K562 (cell line): ENCODE data around the gene APELA. TPM values are rescaled to one million over a fixed set of nuclear protein-coding genes. Genes with fewer than 3 reads are reported as not detected.

Experiments used
- ATAC-seq: fragments of 200-7000 bp; cut with Tn5 transposase; 3 replicates; pipeline ENCODE4 v1.9.1; 2020; ENCODE audit warnings: moderate library complexity
- BruUV-seq: library from RNA; stranded (reverse); fragments of 400-500 nt; replicated peaks from 2 replicates; lab custom pipeline; 2021; lab: Mats Ljungman, UMichigan
- CTCF ChIA-PET: fragments of 300-600 bp; formaldehyde crosslinking; extraction: SDS; loops from one replicate; lab custom pipeline; 2021; ENCODE audit warnings: low intra/inter-chr PET ratio; lab: Yijun Ruan, JAX
- POLR2A ChIA-PET: fragments of 300-600, 350-650 bp; sonication (Branson Sonifier 250); formaldehyde crosslinking; extraction: SDS; loops from one replicate; lab custom pipeline; 2021; ENCODE audit warnings: antibody characterized with exemption, inconsistent platforms; lab: Yijun Ruan, JAX
- DNase-seq, 4 experiments: peaks; one replicate each; pipeline versions ENCODE4 v3.0.0 to v3.0.0-alpha.2; 2011 to 2018; ENCODE audit warnings: low spot score in 3 of 4, mixed read lengths in 3 of 4; ENCODE audit errors: extremely low read depth in 1 of 4
- FAIRE-seq: peaks from 2 replicates; lab custom pipeline; 2011; peaks lifted over from hg19 to GRCh38; lab: Jason Lieb, UNC
- H2AFZ ChIP-seq: 2 replicates; pipeline ENCODE4 v1.6.0; 2011; ENCODE audit warnings: low read depth, low read length, control low read depth, inconsistent platforms
- H3K27ac ChIP-seq: fragments of 200-600 bp; 3 replicates; pipeline ENCODE4 v1.8.0; 2011; ENCODE audit warnings: low read depth, mild to moderate bottlenecking, control low read depth, inconsistent platforms, low read length, moderate library complexity, mixed read lengths; ENCODE audit errors: extremely low read depth
- H3K27me3 ChIP-seq, 2 experiments: fragments of 300-600 bp in 1 of 2; 2 replicates in 1 of 2; 3 replicates in 1 of 2; pipeline versions ENCODE4 v1.6.0 to v1.8.0; 2011; ENCODE audit warnings: inconsistent platforms in 2 of 2, low read length in 2 of 2, mild to moderate bottlenecking in 1 of 2, mixed read lengths in 1 of 2, moderate library complexity in 1 of 2; ENCODE audit not compliant: control insufficient read depth in 2 of 2, insufficient read depth in 2 of 2
- H3K36me3 ChIP-seq: fragments of 300-600 bp; 3 replicates; pipeline ENCODE4 v1.8.0; 2011; ENCODE audit warnings: mild to moderate bottlenecking, low read length, inconsistent platforms; ENCODE audit not compliant: control insufficient read depth, insufficient read depth
- H3K4me1 ChIP-seq, 2 experiments: fragments of 200-600 bp in 1 of 2; replicated peaks in 1 of 2; 2 replicates in 1 of 2; 3 replicates in 1 of 2; pipeline versions ENCODE4 v1.5.1 to v1.8.0; 2011; ENCODE audit warnings: inconsistent platforms in 2 of 2, low read length in 2 of 2, mild to moderate bottlenecking in 1 of 2, mixed read lengths in 1 of 2, moderate library complexity in 1 of 2; ENCODE audit not compliant: control insufficient read depth in 2 of 2, insufficient read depth in 2 of 2
- H3K4me2 ChIP-seq: 2 replicates; pipeline ENCODE4 v1.6.1; 2011; ENCODE audit warnings: low read length, control low read depth, inconsistent platforms, mixed read lengths; ENCODE audit not compliant: insufficient read depth
- H3K4me3 ChIP-seq: fragments of 200-600 bp; sonication (generic), shearing (Covaris generic); 2 replicates; pipeline ENCODE4 v1.5.1; 2016; ENCODE audit warnings: control low read depth, inconsistent platforms
- H3K79me2 ChIP-seq: fragments of 200-600 bp; 3 replicates; pipeline ENCODE4 v1.8.0; 2011; ENCODE audit warnings: low read length, inconsistent platforms; ENCODE audit not compliant: control insufficient read depth, insufficient read depth
- H3K9ac ChIP-seq, 2 experiments: 2 replicates each; pipeline versions ENCODE4 v1.6.0 to v1.6.1; 2011; ENCODE audit warnings: low read depth in 2 of 2, low read length in 2 of 2, control low read depth in 1 of 2, inconsistent platforms in 1 of 2, mild to moderate bottlenecking in 1 of 2, mixed read lengths in 1 of 2; ENCODE audit not compliant: insufficient read depth in 1 of 2
- H3K9me1 ChIP-seq: one replicate; pipeline ENCODE4 v1.6.0; 2011; ENCODE audit warnings: inconsistent platforms, mild to moderate bottlenecking, low read length, moderate library complexity; ENCODE audit not compliant: control insufficient read depth, insufficient read depth
- H3K9me3 ChIP-seq: replicated peaks from 2 replicates; pipeline ENCODE4 v1.5.1; 2011; ENCODE audit warnings: low read depth, low read length, inconsistent platforms; ENCODE audit not compliant: control insufficient read depth, insufficient read depth
- H4K20me1 ChIP-seq: replicated peaks from 2 replicates; pipeline ENCODE4 v1.6.1; 2011; ENCODE audit warnings: low read length, inconsistent platforms, mixed read lengths; ENCODE audit not compliant: control insufficient read depth, insufficient read depth
- BDP1 ChIP-seq: IDR thresholded peaks from 3 replicates; pipeline ENCODE4 v1.6.1; 2011; ENCODE audit not compliant: insufficient read length, insufficient read depth
- C11orf30 ChIP-seq: fragments of 450-650 bp; IDR thresholded peaks from 2 replicates; pipeline ENCODE4 v1.6.1; 2016; ENCODE audit warnings: low read depth, mild to moderate bottlenecking
- FOSL1 ChIP-seq: fragments of 200-800 bp; sonication (Bioruptor generic); conservative IDR thresholded peaks from 2 replicates; pipeline ENCODE4 v1.6.1; 2016; ENCODE audit warnings: missing genetic modification characterization, missing compliant biosample characterization
- GATAD2A ChIP-seq: fragments of 450-650 bp; IDR thresholded peaks from 2 replicates; pipeline ENCODE4 v1.6.1; 2017
- MED1 ChIP-seq: sonication (generic); formaldehyde crosslinking; IDR thresholded peaks from 2 replicates; pipeline ENCODE4 v1.8.1; 2023; ENCODE audit warnings: missing genetic modification reagents, borderline replicate concordance
- SRSF7 ChIP-seq: fragments of 200-400 bp; formaldehyde crosslinking; optimal IDR thresholded peaks from 2 replicates; pipeline ENCODE3; 2017; ENCODE audit warnings: mild to moderate bottlenecking, low read depth, low read length
- ZNF589 ChIP-seq: fragments of 200-800 bp; sonication (Bioruptor generic); IDR thresholded peaks from 2 replicates; pipeline ENCODE4 v1.6.1; 2016; ENCODE audit warnings: low read depth, missing genetic modification characterization, missing compliant biosample characterization
- ZNF830 ChIP-seq: fragments of 250-450 bp; sonication (Bioruptor Pico); IDR thresholded peaks from 2 replicates; pipeline ENCODE4 v1.5.0; 2021; ENCODE audit warnings: mild to moderate bottlenecking
- WGBS: fragments of 100-300 bp; shearing (Covaris generic); methylation state at CpG from one replicate; pipeline ENCODE4 v1.1.6; 2016; ENCODE audit warnings: low coverage, mixed read lengths; ENCODE audit not compliant: insufficient coverage; ENCODE audit errors: missing lambda C conversion rate; 5-methylcytosine and 5-hydroxymethylcytosine counted together
- in situ Hi-C: fragments of 300-500 bp; cut with MboI; formaldehyde crosslinking; loops from 4 replicates; pipeline ENCODE4 v1.15.0; 2018; ENCODE audit warnings: inconsistent platforms, mixed read lengths
- intact Hi-C: fragments of 100-400 bp; cut with micrococcal nuclease; formaldehyde crosslinking; loops from 2 replicates; pipeline ENCODE4 v1.14.2; 2022
- polyA plus RNA-seq, 8 experiments: library from polyadenylated mRNA; depleted of rRNA in 4 of 8; stranded (reverse) in 5 of 8; unstranded in 3 of 8; fragments of >200 nt; fragmentation: Nextera tagmentation in 2 of 8; fragmentation: Illumina TruSeq in 1 of 8; extraction: Ambion mirVana in 2 of 8; extraction: Trizol in 1 of 8; gene quantifications; 2 replicates each; pipeline versions ENCODE4 v1.2.1 to v1.2.3, GENCODE V29; 2011 to 2014; ENCODE audit warnings: inconsistent platforms in 1 of 8, missing spikeins in 1 of 8
- total RNA-seq, 7 experiments: library from RNA; depleted of rRNA in 6 of 7; stranded (reverse); fragments of >200 nt in 6 of 7; fragmentation: Illumina TruSeq in 2 of 7; extraction: Trizol in 2 of 7; gene quantifications; 2 replicates each; pipeline versions ENCODE4 v1.2.1 to v1.2.3, GENCODE V29; 2011 to 2021; ENCODE audit warnings: low replicate concordance in 1 of 7

Gene APELA
- total and polyA plus RNA-seq, 9 of the 15 experiments (the other 6 are each of a cell fraction or from before 2014, with no cell fraction given) = not detected

DNA sequence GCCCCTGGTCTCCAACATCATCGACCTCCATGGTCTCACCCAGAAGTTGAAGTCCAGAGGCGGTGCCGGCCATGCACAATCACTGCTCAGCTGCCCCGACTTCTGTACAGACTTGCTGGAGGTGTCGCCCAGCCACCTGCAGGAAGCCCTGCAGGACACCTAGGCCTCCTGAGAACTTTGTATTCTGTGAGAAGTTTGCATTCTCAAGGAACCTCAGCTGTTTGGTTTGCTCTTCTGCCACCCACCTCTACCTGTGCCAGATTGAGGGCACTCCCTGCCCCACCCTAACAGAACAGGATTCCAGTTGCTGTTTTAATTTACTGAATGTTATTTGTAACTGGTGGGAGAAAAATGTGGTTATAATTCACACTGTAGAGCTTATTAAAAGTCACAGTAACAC, 53.7 kb downstream of the APELA start:
- no peaks in the 10 kb centered on the region for H3K9me1 ChIP-seq

DNA sequence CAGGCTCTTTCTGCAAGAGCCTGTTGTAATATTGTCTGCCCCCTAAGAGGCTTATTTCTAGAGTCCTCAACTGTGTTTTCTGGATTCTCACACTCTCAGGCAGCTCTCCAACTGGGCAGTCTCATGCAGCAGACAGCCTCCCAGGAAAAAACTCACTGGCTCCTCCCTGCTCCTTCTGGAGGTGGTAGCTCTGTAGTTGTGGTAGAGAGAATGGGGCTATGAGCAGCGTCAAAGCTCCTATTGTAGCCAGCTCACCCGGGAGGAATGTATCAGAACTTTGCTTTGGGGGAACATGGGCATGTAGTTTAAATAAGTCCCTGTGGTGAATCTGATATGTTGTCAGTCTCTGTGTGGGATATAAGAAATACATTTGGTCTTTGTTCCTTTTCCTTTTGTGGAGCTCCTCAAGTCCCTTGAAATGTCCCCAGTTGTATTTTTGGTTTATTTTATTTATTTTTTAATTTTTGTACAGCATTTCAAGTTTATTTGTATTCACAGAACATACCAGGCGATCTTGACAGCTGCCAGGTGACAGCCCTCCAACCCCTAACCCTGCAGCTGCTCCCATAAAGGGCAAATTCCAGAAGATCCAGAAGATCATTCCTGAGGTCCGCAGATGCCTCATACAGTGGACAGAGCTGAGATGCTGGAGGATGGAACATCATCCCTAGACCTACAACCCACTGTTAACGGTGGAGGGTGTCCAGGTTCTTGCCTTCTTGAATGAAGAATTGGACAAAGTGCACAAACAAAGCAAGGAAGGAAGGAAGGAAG, 54.8 kb downstream of the APELA start:
- no peak for FAIRE-seq
- no TSS peak for BruUV-seq
- WGBS = 4% methylated on average over 5 of the region's 5 CpGs
- in situ Hi-C loops (no loop called here), intact Hi-C loops (no loop called here)
- Histone ChIP-seq H3K9me1 (no peaks in the 10 kb centered on the region), H3K4me3 (no peak overlapping the region), H3K27ac (no peak overlapping the region), H3K79me2 (no peaks in the 10 kb centered on the region), H4K20me1 (no peaks in the 10 kb centered on the region), H3K27me3 (peaks cover 8 to 27% of the 10 kb centered on the region in 2 experiments; a peak in 4 of 5 replicates), H3K4me2 (no peak overlapping the region), H3K9ac (no peak overlapping the region), H3K36me3 (no peaks in the 10 kb centered on the region), H3K9me3 (no peaks in the 10 kb centered on the region), H3K4me1 (no peaks in the 10 kb centered on the region), H2AFZ (no peak overlapping the region)
- ATAC-seq = no peak
- TF ChIP-seq C11orf30 = no peak
- no peak for TF ChIP-seq MED1 (CRISPR knock-in tag)
- TF ChIP-seq FOSL1 (tag) = no peak
- TF ChIP-seq ZNF830 (CRISPR knock-in tag) = no peak
- no peak for TF ChIP-seq SRSF7
- no peak for TF ChIP-seq ZNF589
- ChIA-PET POLR2A (no interaction called here), CTCF (no interaction called here)
- DNase-seq = no peak

More for the DNA sequence above, 53.7 kb downstream of the APELA start:
- DNase-seq = no peak
- no peak overlapping the region for H3K27ac ChIP-seq
- TF ChIP-seq BDP1 = no peak
- TF ChIP-seq GATAD2A = no peak
- TF ChIP-seq, all 486 proteins: peak for 0
- no peaks in the 10 kb centered on the region for H3K79me2 ChIP-seq
- H3K36me3 ChIP-seq = no peaks in the 10 kb centered on the region
- 15% methylated on average over 5 of the region's 5 CpGs for WGBS
- ATAC-seq (no peak), FAIRE-seq (no peak)
- no peak overlapping the region for H3K4me3 ChIP-seq
- no peak overlapping the region for H3K4me2 ChIP-seq
- ChIA-PET POLR2A (no interaction called here), CTCF (no interaction called here)
- peaks cover 8 to 27% of the 10 kb centered on the region in 2 experiments; a peak in 4 of 5 replicates for H3K27me3 ChIP-seq
- no peak overlapping the region for H2AFZ ChIP-seq
- H3K4me1 ChIP-seq = no peaks in the 10 kb centered on the region
- H4K20me1 ChIP-seq = no peaks in the 10 kb centered on the region
- intact Hi-C loops (no loop called here), in situ Hi-C loops (no loop called here)
- no peak overlapping the region for H3K9ac ChIP-seq
- no peaks in the 10 kb centered on the region for H3K9me3 ChIP-seq
- BruUV-seq = no TSS peak
